NOMO-1 treated with DMSO at 0.1 percent for 48 hours (cell line): Measurements from ENCODE around the gene PRR7.
"Not testable (repeated sequence)": the region's sequence is repeated elsewhere in the genome, so short reads cannot be mapped to it uniquely, and the experiment has no call there.

Source experiments
- DNase-seq: peaks from one replicate; lab custom pipeline; 2025; ENCODE audit not compliant: unreplicated experiment; lab: John Stamatoyannopoulos, UW

Gene PRR7, protein sequence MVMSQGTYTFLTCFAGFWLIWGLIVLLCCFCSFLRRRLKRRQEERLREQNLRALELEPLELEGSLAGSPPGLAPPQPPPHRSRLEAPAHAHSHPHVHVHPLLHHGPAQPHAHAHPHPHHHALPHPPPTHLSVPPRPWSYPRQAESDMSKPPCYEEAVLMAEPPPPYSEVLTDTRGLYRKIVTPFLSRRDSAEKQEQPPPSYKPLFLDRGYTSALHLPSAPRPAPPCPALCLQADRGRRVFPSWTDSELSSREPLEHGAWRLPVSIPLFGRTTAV

DNA sequence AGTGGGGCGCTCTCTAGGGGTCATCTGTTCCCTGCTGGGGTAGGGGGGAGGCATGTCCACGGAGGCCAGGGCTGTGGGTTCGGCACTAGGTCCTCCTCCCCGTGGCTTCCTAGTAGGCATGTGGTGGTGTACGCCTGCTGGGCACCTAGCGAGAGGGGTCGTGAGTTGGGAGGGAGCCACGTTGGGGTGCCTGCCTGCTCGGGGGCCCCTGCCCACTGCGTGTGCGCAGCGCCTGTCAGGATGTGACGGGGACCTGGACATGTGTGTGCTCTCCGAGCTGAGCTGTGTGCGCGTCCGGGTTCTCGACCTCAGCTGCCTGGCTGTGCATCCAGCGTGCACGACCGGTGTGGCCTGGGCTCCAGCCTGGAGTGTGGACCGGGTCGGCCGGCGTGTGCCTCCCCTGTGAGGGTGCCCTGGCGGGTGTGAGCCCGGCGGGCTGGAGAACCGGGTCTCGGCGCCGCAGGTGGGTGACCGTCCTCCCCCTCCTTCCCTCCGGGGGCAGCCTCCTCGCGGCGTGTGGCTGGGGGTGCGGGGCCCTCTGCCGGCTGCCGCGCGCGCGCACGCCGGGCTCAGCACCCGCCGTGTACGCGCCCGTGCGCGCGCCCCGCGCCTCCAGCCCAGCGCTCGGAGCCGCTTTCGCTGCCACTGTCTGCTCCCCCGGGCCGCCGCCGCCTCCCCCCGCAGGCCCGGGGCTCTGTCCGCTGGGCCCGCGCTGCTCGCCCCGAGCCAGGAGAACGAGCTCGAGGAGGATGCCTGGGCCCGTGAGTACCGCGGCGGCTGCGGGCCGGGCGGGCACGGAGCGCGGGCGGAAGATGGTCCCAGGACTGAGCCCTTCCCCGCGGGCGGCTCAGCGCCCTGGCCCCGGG is at the start of gene PRR7:
PRR7 (plus strand) TSS at position 615 of the 866 bp plus-strand sequence. CDS start 8,254 bp downstream, outside the sequence.
- peak; percentile 64 for DNase-seq

DNA sequence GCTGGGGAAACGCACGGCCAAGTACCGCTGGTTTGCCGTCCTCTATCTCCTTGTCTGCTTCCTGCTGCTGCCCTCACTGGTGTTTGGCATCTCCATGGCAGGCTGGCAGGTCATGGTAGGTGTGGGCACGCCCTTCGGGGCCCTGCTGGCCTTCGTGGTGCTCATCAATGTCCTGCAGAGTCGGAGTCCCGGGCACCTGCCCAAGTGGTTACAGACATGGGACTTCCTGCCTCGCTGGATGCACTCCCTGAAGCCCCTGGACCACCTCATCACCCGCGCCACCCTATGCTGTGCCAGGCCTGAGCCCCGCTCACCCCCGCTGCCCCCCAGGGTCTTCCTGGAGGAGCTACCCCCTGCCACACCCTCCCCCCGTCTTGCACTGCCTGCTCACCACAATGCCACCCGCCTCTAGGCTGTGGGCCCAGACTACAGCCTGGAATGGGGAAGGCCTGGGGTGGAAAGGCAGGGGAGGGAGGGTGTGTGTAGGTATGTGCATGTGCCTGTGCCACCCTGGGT is 48.7 kb upstream of the PRR7 start:
- DNase-seq = no peak

GRCh38 chr5:177399997-177400868 is 46.4 kb upstream of the PRR7 start, which contains the start of gene PFN3:
PFN3 (minus strand) TSS chr5:177400661; CDS start chr5:177400576, 85 bp downstream.
- no peak for DNase-seq

- DNase-seq = peak; percentile 34
Measured at GRCh38 chr5:177402271-177403043, 44.2 kb upstream of the PRR7 start.

- no peak for DNase-seq
Measured at GRCh38 chr5:177403102-177403791, 43.4 kb upstream of the PRR7 start.

GRCh38 chr5:177403792-177404640 is 42.6 kb upstream of the PRR7 start:
- peak; percentile 87 for DNase-seq

DNA sequence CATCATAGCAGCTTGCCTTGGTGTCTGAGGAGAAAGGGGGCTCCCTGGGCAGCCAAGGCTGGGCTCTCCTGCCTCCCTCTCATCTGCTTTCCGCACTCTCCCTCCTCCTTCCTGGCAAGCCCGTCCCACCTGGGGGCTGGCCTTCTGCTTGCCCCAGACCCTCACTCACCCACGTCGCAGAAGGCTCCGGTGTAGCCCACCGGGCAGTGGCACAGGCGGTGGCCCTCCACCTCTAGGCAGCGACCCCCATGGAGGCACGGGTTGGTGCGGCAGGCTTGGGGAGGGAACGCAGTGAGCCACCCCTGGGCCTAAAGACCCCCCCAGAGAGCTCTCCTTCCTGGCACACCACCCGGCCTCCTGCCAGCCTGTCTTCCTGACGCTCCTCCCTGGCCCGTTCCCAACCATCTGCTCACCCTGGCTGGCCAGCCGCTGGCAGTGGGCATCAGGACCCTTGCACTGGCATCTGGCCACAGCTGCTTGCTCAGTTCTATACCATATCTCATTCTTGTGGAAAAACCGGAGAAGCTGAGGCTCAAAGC is 41.9 kb upstream of the PRR7 start:
- DNase-seq = no peak

DNA sequence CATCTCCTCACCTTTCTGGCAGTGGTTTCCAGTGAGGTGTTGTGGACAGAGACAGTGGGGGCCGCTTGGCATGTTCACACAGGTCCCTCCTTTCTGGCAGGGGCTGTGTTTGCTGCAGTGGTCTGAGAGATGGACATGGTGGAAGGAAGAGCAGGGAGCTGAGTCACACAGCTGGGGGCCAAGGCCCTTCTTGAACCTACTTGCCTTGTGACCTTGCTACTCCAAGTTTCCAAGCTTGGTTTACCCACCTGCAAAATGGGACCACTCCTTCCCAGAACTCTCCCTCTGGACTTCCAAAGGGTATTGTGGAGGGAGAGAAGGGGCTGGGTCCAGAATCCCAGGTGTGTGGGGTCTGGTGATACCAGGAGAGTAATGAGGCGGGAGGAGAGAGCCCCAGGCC is 41.3 kb upstream of the PRR7 start:
- DNase-seq = no peak

- DNase-seq = peak; percentile 89
Measured at GRCh38 chr5:177405805-177406204, 40.8 kb upstream of the PRR7 start.

DNA sequence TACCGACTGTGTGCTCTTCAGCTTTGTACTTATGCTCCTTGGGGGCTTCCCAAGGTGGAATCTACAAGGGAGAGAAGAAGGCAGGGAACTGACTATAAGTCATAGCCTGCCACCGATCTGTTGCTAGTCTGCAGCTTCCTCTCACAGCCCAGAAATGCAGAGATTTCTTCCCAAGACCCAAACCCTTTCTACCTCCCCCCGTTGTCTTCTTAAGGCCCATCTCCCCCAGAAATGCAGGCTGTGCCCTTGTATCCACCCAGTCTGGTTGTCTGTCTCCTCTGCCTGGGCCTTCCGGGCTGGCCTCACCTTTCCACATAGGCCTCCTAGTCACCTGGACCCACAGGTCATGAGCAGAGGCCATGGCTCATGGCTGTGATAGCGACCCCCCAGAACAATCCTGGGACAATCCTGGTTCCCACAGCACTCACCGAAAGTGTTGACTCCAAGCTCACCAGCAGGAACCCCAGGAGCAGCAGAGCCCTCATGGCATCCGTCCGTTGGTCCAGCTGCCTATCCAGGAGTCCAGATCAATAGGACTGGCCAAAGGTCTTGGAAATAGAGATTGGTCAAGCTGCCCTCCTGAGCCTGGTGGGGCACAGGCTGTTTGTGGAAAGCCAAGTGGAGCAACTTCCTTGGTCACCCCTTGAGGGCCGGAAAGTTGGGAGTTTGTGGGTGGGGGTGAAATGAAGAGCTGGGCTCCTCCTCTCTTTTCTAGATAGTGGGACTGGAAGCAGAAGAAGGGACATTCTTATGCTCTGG is 37.4 kb upstream of the PRR7 start, which contains the start of gene F12:
F12 (minus strand) TSS at position 522 of the 759 bp plus-strand sequence; CDS start at position 485, 37 bp downstream.
- DNase-seq = no peak

GRCh38 chr5:177410575-177410974 is 36.0 kb upstream of the PRR7 start:
- peak; percentile 44 for DNase-seq

- no peak for DNase-seq
Measured at GRCh38 chr5:177412603-177413233, 33.9 kb upstream of the PRR7 start.

DNA sequence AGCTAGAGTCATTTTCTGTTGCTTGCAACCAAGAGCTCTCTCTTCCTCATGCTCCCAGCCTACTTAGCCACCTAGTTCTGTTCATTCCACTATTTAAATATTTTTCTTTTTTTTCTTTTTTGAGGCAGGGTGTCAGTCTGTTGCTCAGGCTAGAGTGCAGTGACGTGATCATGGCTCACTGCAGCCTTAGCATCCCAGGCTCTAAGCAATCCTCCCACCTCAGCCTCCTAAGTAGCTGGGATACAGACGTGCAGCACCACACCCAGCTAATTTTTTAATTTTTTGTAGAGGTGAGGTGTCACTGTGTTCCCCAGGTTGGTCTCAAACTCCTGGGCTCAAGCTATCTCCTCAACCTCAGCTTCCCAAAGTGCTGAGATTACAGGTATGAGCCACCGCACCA is 32.1 kb upstream of the PRR7 start:
- DNase-seq = no peak

GRCh38 chr5:177417081-177417480 is 29.5 kb upstream of the PRR7 start:
- DNase-seq = not testable (repeated sequence)

GRCh38 chr5:177419046-177419445 is 27.6 kb upstream of the PRR7 start:
- DNase-seq = no peak

DNA sequence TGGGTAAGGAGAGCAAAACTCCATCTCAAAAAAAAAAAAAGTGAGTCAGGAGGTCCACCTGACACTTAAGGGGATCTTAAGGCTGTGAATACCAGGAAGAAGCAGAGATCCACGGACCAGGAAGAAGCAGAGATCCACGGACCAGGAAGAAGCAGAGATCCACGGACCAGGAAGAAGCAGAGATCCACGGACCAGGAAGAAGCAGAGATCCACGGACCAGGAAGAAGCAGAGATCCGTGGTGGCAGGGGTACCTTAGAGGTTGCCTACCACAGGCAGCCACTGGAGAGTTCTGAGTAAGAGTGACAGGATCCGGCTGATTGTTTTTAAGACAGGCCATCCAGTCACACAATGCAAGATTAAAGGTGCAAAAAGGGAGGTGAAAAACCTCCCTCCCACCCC is 26.1 kb upstream of the PRR7 start:
- DNase-seq = not testable (repeated sequence)
